Neural cell (in vitro differentiated cells): ENCODE results near the gene SRRM5.

Experiments used
- CTCF ChIP-seq: fragments of 450-650 bp; IDR thresholded peaks from 2 replicates; pipeline ENCODE4 v1.5.1; 2014; ENCODE audit warnings: antibody characterized with exemption, mild to moderate bottlenecking, moderate library complexity; ENCODE audit not compliant: poor library complexity, severe bottlenecking
- EZH2 ChIP-seq: fragments of 200-600, 300-800 bp; shearing (Covaris generic), sonication (generic); IDR thresholded peaks from 2 replicates; pipeline ENCODE4 v1.6.1; 2014; ENCODE audit warnings: antibody characterized with exemption, low read length, borderline replicate concordance, mild to moderate bottlenecking; ENCODE audit not compliant: insufficient read depth, poor library complexity, severe bottlenecking
- SMC3 ChIP-seq: fragments of 450-650 bp; conservative IDR thresholded peaks from 2 replicates; pipeline ENCODE4 v1.6.1; 2014; ENCODE audit warnings: antibody characterized with exemption, mild to moderate bottlenecking, moderate library complexity; ENCODE audit not compliant: poor library complexity

DNA sequence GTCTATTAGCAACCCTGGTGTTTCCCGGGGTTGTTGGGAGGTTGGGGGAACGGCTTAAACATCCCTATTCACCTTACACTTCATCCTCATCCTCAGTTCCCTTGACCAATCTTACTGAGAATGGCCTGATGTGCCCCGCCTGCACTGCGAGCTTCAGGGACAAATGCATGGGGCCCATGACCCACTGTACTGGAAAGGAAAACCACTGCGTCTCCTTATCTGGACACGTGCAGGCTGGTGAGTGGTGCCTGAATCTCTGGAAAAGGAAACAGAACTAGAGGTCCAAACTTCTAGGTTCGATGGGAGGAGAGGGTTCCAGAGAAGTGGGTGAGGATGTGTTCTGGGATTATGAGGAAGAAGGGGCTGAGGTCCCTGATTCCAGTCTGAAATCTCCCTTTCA lies 30.4 kb upstream of the SRRM5 start:
- TF ChIP-seq CTCF (no peak), SMC3 (no peak), EZH2 (no peak)
